Renal pelvis (tissue), 4 donors: ENCODE measurements around the gene NCKAP5L. TPM values are rescaled to one million over a fixed set of nuclear protein-coding genes. Genes with fewer than 3 reads are reported as not detected.

Source experiments
- DNase-seq: peaks from one replicate; pipeline ENCODE4 v3.0.0-alpha.2; 2013
- polyA plus RNA-seq, 3 donors: library from polyadenylated mRNA; unstranded; fragments of 120-200 nt; gene quantifications; one replicate each; pipeline ENCODE4 v1.2.1, GENCODE V29; 2013; ENCODE audit not compliant: insufficient read length in 3 of 3

Gene NCKAP5L
- polyA plus RNA-seq, 3 donors, result 23.4 to 27.7 (median 23.5) TPM

DNA sequence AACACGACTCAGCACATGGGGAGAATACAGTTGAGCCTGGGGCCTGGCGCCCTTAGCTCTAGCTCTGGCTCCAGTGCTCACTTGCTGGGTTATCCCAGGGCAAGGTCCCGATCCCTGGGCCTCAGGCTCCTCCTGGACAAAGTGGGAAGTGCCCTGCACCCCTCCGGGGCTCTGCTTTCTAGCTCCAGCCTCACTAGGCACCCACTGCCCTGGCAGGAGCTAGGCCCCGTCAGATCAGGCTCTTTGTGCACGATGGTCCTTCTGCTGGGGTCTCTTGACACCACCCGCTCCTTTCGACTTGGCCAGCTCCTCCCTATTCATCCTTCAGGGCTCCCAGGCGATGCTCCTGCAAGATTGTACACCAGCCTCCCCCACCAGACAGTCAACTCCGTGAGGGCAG, 23.4 kb downstream of the NCKAP5L start:
- no peak for DNase-seq

DNA sequence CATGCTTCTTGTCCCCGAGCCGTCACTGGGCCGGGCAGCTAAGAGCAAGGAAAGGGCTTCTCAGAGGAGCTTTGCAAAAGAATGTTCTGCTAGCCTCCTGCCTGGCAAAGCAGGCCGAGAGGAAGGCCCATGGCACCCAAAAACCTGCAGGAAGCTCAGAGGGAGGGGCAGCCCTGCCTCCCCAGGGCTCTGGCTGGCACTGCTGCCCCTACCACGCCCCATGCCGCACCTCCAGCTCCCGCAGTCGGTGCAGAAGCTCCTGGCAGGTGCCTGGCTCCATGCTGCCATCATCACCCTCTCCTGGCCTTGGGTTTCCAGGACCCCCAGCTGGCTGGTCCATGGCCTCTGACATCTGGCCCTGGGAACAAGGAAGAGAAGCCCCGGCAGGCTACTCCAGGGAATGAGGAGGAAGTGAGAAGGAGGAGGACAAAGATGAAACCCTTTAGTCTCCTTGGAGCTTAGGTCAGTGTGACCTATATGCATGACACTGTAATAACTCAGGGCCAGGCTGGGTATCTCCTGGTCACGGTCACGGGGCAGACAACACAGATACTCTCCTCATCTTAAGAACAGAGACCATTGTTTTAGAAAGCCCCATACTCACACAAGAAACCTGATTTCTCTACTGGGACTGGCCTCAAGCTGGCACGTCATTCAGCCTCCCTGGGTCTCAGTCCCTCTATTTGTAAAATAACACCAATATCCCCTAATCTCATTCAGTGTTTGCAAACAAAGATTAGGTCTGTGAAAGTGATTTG, 24.3 kb downstream of the NCKAP5L start:
- DNase-seq, result no peak

DNA sequence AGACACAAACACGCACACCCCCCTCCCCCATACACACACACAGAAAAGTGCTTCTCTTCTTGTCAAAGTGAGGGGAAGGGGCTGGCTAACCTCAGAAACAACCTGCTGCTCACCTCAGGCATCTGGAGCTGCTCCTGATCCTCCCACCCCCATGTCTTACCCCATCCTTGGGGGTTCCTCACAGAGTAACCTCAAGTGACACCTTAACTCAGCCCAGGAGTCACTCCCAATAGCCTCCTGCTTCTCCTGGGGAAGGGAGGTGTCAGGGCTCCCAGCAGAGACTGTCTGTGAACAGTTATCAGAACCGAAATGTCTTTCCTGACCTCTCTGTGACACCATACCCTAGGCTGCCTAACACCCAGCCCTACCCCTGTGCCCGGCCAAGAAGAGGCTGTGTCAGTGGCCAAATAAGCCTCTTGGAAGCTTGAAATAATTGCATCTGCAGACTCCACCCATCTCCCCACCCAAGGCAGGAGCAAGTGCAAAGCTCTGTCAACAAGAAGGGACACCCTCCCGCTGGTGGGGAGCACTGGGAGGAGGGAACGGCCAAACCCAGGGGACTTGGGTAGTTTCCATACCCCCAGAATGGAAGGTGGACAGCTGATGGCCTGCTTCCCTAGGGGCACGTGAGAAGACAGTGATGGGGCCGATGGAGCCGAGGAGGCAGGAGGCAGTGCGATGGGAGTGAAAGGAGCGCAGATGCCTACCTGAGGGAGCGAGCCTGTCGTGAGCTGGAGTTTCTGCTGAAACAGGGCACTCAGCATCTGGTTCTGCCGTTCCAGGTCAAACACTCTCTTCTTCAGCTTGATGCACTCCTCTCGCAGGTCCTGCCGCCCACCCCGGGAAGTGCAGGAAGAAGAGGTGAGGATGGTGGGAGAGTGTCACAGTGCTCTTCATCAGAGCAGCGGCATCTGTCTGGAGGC, 26.8 kb downstream of the NCKAP5L start:
- no peak for DNase-seq

DNA sequence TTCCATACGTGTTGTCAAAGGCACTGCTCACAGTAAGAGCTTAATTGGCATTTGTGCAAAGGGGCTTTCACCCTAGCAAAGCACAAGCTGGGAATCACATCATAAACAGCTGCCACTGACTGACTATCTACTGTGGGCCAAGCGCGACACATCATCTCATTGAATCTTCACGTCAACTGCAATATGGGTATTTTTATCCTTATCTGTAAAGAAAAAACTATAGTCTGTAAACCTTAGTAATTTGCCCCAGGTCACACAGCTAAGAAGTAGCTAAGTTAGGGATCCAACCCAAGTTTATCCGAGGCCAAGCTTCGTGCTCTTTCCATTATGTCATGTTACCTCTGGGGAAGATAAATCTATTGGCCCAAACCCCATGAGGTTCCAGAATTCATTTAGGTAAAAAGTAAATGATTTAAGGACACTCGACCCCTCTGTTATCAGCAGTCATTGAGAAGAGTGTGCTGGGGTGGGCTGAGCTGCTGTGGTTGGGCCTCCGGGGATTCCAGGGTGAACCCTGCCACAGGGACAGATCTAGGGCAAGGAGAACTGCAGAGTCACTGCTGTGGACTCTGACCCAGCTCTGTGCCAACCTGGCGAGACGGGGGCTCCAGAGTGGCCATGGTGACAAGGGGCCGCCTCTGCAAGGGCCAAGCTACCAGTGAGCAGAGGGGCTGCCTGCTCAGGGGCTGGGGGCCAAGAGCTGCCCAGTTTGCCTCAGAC, 27.6 kb downstream of the NCKAP5L start:
- DNase-seq, result no peak

DNA sequence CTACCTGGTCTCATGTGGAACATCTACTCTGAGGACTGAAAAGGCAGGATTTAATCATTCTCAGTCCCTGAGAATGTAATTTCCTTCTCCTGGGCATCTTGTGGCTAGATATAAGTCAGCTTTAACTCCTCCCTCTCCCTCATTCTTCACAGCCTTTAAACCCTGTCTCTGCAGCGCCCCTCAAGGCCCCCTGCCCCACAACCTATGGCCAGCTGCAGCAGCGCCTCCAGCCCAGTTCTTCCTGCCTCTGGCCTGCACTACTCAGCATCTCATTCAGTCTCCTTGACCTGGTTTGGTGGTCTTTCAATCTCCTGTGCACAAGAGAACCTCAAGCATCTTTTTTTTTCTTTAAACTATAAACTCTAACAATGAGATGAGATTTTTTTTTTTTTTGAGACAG, 29.3 kb downstream of the NCKAP5L start:
- DNase-seq, result no peak

DNA sequence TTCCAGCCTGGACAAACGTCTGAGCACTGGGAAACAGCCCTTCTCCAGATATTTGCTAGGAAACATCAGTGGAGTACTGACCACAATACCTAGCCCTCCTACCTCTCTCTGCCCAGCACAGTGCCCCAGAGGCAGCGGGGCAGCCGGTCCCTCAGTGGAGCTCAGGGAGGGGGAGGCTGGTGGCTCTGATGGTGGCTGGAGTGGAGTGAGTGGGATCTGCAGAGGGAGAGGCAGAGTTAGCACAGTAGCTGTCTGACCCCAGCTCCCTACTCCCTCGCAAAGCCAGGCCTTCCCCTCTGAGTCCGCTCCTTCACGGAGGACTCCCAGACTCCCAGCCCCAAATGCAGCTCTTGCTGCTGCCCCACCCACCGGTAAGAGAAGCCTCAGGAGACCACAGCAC, 30.0 kb downstream of the NCKAP5L start:
- DNase-seq, result no peak

DNA sequence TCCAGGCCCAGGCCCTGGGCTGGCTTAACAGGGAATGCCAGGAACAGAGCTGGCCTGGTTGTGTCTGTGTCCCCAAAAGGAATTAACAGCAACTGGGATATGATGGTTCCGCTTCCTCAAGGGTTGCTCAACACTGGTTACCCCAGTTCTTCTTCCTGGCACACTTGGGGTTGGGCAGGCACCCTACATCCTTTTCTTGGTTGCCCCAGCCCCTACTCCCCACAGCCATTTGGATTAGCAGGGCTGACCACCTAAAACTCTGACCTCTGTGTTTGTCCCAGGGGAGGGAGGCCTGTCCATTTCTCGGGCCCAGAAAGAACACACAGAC, 30.8 kb downstream of the NCKAP5L start:
- no peak for DNase-seq

DNA sequence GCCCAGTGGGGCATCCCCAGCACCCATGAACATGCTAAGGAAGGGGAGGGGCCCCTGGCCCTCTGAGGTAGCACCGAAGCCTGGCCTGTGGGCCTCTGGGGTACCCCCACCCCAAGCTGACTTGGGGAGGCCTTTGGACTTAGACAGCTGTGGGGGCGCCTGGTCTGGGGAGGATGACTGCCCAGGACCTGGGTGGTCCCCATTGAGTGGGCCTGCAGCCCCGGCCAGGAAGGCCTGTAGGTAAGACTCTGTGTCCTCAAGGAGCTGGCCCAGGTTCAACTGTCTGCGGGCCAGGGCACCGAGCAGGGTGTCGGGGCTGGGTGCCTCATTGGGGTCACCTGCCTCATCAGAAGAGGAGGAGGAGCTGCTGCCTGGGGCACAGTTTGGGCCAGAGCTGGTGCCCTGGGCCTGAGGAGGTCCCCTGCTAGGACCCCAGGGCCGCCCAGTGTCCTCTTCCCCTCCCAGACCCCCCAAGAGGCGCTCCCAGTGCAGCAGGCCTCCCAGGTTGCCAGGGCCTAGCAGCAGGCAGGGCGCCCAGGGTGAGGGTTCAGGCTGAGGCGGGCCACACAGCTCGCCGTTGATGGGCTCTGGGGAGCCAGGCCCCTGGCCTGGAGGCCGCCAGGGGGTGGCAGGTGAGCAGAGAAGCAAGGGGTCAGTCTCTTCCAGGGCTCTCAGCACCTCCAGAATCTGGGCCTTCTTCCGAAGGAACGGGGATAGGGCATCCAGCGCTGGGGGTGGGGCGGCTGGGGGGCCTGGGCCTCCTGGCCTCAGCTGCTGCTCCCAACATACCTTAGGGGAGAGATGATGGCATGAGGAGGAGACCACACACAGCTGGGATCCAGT, 31.4 kb downstream of the NCKAP5L start:
- DNase-seq, result no peak

DNA sequence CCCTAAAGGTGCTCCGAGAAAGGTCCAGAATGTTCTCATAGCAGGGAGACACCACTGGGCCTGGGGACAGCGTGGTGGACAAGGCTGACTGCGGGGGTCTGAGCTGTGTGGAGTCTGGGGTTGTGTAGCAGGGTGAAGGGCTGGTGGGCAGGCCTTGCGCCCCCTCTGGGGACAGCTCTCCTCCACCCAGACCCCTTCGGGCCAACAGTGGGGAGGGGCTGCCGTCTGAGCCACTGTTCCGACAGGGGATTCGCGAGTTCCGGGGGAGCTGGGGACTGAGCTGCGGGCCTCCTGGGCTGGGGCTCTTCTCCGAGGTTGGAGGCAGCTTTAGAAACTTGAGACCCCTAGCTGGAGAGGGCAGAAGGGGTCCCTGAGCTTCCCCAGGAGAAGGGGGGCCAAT, 32.1 kb downstream of the NCKAP5L start:
- DNase-seq, result no peak

DNA sequence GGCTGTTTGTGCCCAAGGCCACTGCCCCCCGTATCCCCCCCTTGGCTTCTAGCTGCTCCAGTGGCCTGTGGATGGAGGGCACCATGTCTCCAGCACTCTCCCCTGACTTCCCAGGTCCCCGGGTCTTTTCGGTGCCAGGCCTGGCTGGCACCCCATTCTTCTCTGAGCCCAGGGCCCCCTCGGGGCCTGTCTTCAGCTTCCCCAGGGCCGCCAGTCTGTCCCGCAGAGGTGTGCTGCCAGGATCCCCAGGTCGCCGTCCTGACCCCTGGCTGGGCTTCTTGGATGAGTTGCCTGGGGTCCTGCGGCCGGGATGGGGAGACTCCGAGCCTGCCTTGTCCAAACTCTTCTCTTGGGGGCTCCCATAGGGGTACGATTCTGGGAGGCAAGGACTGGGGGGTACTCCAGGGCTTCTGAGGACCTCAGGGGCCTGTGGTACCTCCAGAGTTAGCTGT, 32.5 kb downstream of the NCKAP5L start:
- no peak for DNase-seq

DNA sequence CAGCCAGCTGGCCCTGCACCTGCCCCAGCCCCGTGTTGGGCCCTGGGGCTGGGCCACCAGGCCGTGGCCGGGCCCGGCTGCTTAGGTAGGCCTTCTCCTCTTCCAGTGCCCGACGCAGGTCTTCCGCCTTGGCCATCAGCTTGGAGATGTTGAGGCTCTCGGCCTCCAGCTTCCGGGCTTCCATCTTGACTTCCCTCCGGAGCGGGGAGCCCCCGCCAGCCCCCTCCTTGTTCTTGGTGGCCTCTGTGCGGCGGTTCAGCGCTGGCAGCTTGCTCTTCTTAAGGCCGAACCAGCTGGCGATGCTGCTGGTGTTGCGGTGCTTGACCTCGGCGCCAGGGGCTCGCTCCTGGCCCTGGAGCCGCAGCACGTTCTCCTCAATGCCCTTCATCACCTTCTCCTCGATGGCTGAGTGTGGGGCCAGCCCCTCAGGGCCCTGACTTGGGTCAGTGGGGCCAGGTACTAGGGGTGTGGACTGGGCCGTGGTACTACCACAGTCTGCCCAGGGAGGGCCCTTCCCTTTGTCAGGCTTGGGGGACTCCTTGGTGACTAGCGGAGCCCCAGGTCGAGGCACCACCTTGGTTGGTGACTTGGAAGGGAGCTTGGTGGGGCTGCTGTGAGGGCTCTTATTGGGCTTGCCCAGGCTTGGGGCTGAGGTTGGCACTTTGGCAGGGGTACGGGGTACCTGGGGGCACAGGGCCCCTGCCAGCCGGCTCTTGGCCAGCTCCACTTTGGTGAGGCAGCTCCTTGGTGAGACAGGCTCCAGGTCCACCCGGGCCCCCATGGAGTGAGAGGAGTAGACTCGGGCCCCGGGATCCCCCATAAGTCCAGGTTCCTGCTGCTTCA, 33.2 kb downstream of the NCKAP5L start:
- DNase-seq, result no peak

DNA sequence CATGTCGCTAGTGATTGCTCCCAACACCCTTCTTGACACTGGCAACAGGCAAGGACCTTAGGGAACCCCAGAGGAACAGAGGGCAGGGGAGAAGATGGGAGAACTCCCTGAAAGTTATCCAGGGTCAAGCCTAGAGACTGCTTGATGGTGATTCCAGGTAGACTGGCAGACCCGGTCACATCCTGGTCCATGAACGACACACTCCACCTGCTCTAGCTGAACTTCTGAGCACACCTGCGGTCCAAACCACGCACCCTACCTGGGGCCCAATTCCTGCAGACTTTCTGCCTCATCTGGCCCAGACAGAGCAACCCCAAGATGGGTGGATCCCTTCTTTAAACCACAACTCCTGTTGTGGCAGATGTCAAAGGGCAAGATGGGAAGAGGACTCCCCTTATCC, 34.2 kb downstream of the NCKAP5L start:
- no peak for DNase-seq

DNA sequence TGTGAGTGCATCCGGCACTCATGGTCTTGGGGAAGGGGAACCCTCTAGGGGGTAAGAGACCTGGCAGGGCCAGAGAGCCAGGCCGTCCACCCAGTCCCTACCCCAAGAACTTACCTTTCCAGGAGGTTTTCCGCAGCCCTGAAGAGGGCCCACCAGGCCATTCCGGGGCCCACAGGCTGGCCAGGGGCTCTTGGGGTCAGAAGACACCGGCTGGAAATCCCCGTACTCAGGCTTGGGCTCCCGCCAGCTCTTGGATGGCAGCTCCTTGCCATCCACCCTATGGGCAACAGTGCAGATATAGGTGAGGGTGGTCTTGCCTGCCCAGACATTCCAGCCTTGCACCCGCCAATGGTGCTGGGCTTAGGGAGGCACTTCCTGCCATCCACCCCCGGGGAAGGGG, 34.6 kb downstream of the NCKAP5L start:
- DNase-seq, result no peak

DNA sequence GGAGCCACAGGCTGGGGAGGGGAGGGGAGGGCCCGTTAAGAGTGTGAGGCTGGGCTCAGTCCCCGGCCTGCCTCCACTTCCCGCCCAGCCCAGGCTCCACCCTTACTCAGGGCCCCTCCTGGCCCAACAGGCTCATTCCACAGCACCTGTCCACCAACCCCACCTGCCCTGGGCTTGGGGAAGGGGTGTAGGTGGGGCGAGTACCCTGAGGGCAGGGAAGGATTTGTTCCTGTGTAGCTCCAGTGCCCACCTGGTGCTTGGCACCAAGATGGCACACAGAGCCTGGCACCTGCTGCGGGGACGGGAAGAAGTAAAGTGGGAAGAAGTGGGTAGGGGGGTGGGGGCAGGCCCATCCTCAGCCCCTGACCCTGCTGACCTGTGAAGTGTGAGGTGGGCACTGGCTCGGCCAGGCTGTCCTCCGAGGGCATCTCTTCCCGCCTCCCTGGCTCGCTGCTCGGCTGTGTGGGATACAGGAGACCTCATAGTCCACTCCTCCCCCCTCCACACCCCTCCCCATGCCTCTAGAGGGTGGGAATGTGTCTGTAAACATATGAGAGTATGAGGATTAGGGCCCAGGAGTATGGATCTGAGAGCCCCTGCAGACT, 35.1 kb downstream of the NCKAP5L start:
- no peak for DNase-seq

DNA sequence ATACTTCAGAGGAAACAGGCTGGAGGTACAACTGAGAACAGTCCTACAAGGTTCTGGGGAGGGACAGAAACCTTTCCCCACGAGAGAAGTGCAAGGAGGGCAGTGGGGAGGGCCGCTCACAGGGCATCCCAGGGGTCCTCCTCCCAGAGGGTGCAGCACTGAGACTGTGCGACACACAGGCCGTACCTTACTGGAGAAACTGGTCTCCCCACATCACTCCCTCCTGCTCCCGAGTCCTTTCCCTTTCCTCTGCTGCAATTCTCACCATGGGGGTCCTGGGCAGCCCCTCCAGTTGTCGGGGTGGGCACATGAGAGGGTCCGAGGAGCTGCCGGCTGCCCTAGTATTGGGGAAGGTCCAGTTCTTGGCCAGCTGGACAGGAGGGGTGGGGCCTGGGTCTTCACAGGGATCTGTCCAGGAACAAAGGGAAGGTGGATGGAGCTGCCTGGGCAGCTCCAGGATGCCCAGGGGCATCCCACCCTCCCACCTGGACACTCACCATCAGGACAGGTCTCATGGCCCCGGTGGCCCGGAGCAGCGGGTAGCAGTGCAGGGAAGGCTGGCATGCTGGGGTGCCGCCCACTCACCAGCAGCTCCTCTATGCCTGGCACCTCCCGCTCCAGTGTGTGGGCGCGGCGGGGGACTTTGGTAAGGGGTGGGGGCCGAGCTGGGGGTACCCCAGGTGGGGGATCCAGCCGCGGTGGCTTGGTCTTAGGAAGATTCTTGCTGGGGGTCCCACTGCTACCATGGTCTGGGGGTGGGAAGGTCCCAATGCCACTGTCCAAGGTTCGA, 35.8 kb downstream of the NCKAP5L start:
- DNase-seq, result no peak

DNA sequence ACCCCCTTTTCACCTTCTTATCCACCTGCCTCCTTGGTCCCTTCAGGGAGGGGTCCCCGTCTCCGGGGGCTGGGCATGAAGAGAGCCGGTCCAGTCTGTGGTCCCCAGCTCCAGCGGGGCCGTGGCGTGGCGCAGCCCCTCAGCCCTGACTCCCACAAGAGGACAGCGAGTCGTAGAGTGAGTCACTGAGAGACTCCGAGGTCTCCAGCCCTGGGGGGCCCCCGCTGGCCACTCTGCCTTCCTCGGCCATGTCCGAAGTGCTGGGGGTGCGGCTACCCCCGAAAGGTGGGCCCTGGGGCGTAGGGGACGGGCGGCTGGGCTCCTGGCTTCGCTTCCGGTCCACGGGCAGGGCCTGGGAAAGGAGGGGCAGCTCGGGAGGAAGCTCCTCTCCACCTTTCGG, 36.5 kb downstream of the NCKAP5L start:
- DNase-seq, result no peak

DNA sequence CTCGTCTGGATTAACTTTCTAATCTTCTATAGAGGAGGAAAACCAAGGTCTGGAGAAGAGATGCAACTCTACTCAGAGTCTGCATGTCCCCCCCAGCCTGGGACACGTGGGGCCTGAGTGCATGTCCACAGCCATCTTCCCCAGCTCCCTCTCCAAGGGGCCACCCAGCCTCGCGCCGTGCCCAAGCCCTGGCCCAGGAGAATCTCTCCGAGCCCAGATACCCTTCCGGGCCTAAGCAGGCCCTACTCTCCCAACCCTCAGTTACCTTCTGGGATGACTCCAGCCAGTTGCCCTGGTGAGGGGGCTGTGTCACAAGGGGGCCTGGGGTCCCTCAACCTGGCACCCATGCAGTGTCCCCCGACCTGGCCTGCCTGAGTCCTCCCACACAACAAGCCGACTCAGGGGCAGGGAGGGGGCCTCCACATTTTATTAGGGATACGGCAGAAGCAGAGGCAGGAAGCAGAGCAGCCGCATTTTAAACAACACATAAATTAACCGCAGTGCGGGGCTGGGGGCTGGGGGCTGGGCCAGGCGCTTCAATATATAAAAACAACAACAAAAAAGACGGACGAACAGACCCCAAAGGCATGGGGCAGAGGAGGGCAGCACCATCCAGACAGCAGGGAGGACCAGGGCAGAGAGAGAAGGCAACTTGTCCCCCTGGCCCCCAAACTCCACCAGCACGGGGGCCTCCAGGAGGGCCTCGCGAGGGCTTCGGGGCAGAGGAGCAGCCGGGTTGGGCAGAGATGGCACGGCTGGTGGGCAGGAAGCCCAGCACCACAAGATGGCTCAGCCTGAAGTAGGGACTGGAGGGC, 37.3 kb downstream of the NCKAP5L start:
- DNase-seq, result no peak

DNA sequence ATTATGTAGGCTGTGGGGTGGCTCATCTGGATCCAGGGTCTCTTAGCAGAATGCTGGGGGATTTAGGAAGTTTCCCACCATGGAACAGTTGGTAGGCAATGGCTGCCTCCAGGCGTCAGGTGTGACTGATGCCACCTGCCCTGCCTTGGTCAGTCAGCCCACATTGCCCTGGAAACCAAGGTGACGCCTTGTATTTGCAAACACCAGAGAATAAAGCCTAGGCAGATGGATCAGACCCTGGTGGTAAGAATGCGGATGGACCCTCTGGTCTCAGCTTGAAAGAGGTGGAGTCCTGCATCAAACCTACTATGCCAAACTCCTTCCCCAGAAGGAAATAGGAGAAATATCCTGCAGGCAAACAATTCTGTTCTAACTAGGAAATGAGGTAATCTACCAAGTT, 38.2 kb downstream of the NCKAP5L start:
- peak; percentile 62 for DNase-seq

DNA sequence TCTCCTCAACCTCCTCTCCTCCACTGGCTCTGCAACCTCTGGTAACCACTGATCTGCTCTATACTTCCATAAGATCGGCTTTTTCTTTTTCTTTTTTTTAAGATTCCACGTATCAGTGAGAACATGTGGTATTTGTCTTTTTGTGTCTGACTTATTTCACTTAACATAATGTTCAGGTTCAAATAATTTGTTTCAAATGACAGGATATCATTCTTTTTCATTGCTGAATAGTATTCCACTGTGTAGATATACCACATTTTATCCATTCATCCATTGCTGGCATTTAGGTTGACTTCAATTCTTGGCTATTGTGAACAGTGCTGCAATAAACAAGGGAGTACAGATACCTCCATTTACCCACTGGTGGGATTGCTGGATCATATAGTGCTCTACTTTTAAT, 40.5 kb downstream of the NCKAP5L start:
- no peak for DNase-seq
